AG20443 (cell line): Measurements from ENCODE around the gene SH3RF2.
"Not testable (repeated sequence)": the region's sequence is repeated elsewhere in the genome, so short reads cannot be mapped to it uniquely, and the experiment has no call there.

Experiments
- DNase-seq: peaks from one replicate; pipeline ENCODE4 v3.0.0; 2012; ENCODE audit warnings: low spot score, mixed read lengths

Gene SH3RF2

GRCh38 chr5:146006470-146007190 is 70.3 kb downstream of the SH3RF2 start:
- no peak for DNase-seq

GRCh38 chr5:146007270-146007669 is 70.9 kb downstream of the SH3RF2 start:
- DNase-seq = no peak

- no peak for DNase-seq
Observed at GRCh38 chr5:146007989-146008388, 71.6 kb downstream of the SH3RF2 start.

- DNase-seq = no peak
Observed at GRCh38 chr5:146009020-146009419, 72.6 kb downstream of the SH3RF2 start.

- DNase-seq = not testable (repeated sequence)
Observed at GRCh38 chr5:146010447-146010846, 74.1 kb downstream of the SH3RF2 start.

GRCh38 chr5:146013761-146014160 is 77.4 kb downstream of the SH3RF2 start:
- DNase-seq = no peak

- no peak for DNase-seq
Observed at GRCh38 chr5:146015001-146015400, 78.6 kb downstream of the SH3RF2 start.

- no peak for DNase-seq
Observed at GRCh38 chr5:146016764-146017484, 80.5 kb downstream of the SH3RF2 start.

GRCh38 chr5:146018514-146019375 is 82.4 kb downstream of the SH3RF2 start:
- no peak for DNase-seq

- DNase-seq = no peak
Observed at GRCh38 chr5:146020100-146020499, 83.7 kb downstream of the SH3RF2 start.

- DNase-seq = no peak
Observed at GRCh38 chr5:146024034-146024433, 87.7 kb downstream of the SH3RF2 start.

GRCh38 chr5:146025114-146025680 is 88.8 kb downstream of the SH3RF2 start:
- no peak for DNase-seq

GRCh38 chr5:146025681-146026080 is 89.3 kb downstream of the SH3RF2 start:
- no peak for DNase-seq

- DNase-seq = no peak
Observed at GRCh38 chr5:146026307-146027010, 90.1 kb downstream of the SH3RF2 start.

- DNase-seq = no peak
Observed at GRCh38 chr5:146027751-146028150, 91.4 kb downstream of the SH3RF2 start.

GRCh38 chr5:146032911-146033310 is 96.5 kb downstream of the SH3RF2 start:
- DNase-seq = no peak

GRCh38 chr5:146034127-146034526 is 97.7 kb downstream of the SH3RF2 start:
- no peak for DNase-seq

GRCh38 chr5:146034605-146035004 is 98.2 kb downstream of the SH3RF2 start:
- DNase-seq = no peak

- DNase-seq = no peak
Observed at GRCh38 chr5:146039420-146039819, 103.0 kb downstream of the SH3RF2 start.

GRCh38 chr5:146040527-146040926 is 104.1 kb downstream of the SH3RF2 start:
- no peak for DNase-seq

GRCh38 chr5:146041180-146041789 is 104.9 kb downstream of the SH3RF2 start:
- no peak for DNase-seq
